GM18502 (cell line): ENCODE results near the gene SEC16A.

Experiments used
- ATAC-seq: cut with Tn5 transposase; IDR thresholded peaks from one replicate; pipeline ENCODE4 v1.9.1; 2021; ENCODE audit warnings: mild to moderate bottlenecking; ENCODE audit not compliant: unreplicated experiment, poor library complexity

The SEC16A gene

GRCh38 chr9:136470792-136471469, 11.9 kb downstream of the SEC16A start:
- ATAC-seq, result no peak

GRCh38 chr9:136470356-136470755, 12.5 kb downstream of the SEC16A start:
- no peak for ATAC-seq

GRCh38 chr9:136467766-136468165, 15.1 kb downstream of the SEC16A start:
- no peak for ATAC-seq

- no peak for ATAC-seq
These were observed 16.7 kb downstream of the SEC16A start for GRCh38 chr9:136466155-136466541.

GRCh38 chr9:136465500-136466154, 17.2 kb downstream of the SEC16A start:
- ATAC-seq, result no peak

GRCh38 chr9:136464241-136464640, 18.6 kb downstream of the SEC16A start:
- ATAC-seq, result no peak

GRCh38 chr9:136463578-136463977, 19.3 kb downstream of the SEC16A start:
- ATAC-seq, result no peak

GRCh38 chr9:136462664-136463063, 20.2 kb downstream of the SEC16A start:
- ATAC-seq, result no peak

GRCh38 chr9:136460772-136461325, 22.0 kb downstream of the SEC16A start:
- ATAC-seq, result no peak

- ATAC-seq, result no peak
These were observed 23.4 kb downstream of the SEC16A start for GRCh38 chr9:136459425-136459824.

GRCh38 chr9:136457326-136457725, 25.5 kb downstream of the SEC16A start:
- no peak for ATAC-seq

- ATAC-seq, result no peak
These were observed 26.6 kb downstream of the SEC16A start for GRCh38 chr9:136456258-136456657.

GRCh38 chr9:136455043-136456002, 27.5 kb downstream of the SEC16A start:
- no peak for ATAC-seq

GRCh38 chr9:136454026-136454796, 28.6 kb downstream of the SEC16A start:
- no peak for ATAC-seq

GRCh38 chr9:136453326-136453725, 29.5 kb downstream of the SEC16A start:
- no peak for ATAC-seq

- ATAC-seq, result no peak
These were observed 31.5 kb downstream of the SEC16A start for GRCh38 chr9:136451221-136451877.

GRCh38 chr9:136448655-136449054, 34.2 kb downstream of the SEC16A start:
- no peak for ATAC-seq

GRCh38 chr9:136447173-136447778, 35.6 kb downstream of the SEC16A start:
- no peak for ATAC-seq

GRCh38 chr9:136445799-136446198, 37.0 kb downstream of the SEC16A start:
- ATAC-seq, result no peak
